GM20431 (cell line): ENCODE results near the gene ASTN1.
"Not testable (repeated sequence)": the region's sequence is repeated elsewhere in the genome, so short reads cannot be mapped to it uniquely, and the experiment has no call there.

Experiments
- in situ Hi-C: fragments of 300-500 bp; cut with MseI, MboI; formaldehyde crosslinking; loops from one replicate; pipeline ENCODE4 v1.15.0; 2020; ENCODE audit warnings: low sequenced_read_pairs; ENCODE audit not compliant: unreplicated experiment

Gene ASTN1

GRCh38 chr1:177122461-177123251, 41.9 kb downstream of the ASTN1 start:
- in situ Hi-C loops = no loop called here

- in situ Hi-C loops = no loop called here
These were observed 45.2 kb downstream of the ASTN1 start for GRCh38 chr1:177119311-177119710.

GRCh38 chr1:177118901-177119300, 45.6 kb downstream of the ASTN1 start:
- in situ Hi-C loops = no loop called here

GRCh38 chr1:177116941-177117340, 47.6 kb downstream of the ASTN1 start:
- in situ Hi-C loops = no loop called here

- in situ Hi-C loops = no loop called here
These were observed 57.7 kb downstream of the ASTN1 start for GRCh38 chr1:177106614-177107365.

GRCh38 chr1:177106196-177106595, 58.3 kb downstream of the ASTN1 start:
- in situ Hi-C loops = no loop called here

GRCh38 chr1:177103005-177103852, 61.3 kb downstream of the ASTN1 start:
- in situ Hi-C loops = no loop called here

- in situ Hi-C loops = no loop called here
These were observed 72.5 kb downstream of the ASTN1 start for GRCh38 chr1:177092001-177092400.

GRCh38 chr1:177091040-177091439, 73.5 kb downstream of the ASTN1 start:
- in situ Hi-C loops = no loop called here

- in situ Hi-C loops = no loop called here
These were observed 75.5 kb downstream of the ASTN1 start for GRCh38 chr1:177088966-177089365.

GRCh38 chr1:177082855-177083693, 81.4 kb downstream of the ASTN1 start:
- in situ Hi-C loops = no loop called here

- in situ Hi-C loops = no loop called here
These were observed 83.9 kb downstream of the ASTN1 start for GRCh38 chr1:177080564-177080963.

- in situ Hi-C loops = no loop called here
These were observed 86.6 kb downstream of the ASTN1 start for GRCh38 chr1:177077734-177078499.

- in situ Hi-C loops = no loop called here
These were observed 87.5 kb downstream of the ASTN1 start for GRCh38 chr1:177077006-177077405.

GRCh38 chr1:177074811-177075210, 89.7 kb downstream of the ASTN1 start:
- in situ Hi-C loops = not testable (repeated sequence)

GRCh38 chr1:177069490-177069889, 95.0 kb downstream of the ASTN1 start:
- in situ Hi-C loops = no loop called here

- in situ Hi-C loops = no loop called here
These were observed 96.6 kb downstream of the ASTN1 start for GRCh38 chr1:177067752-177068410.

GRCh38 chr1:177065430-177065829, 99.1 kb downstream of the ASTN1 start:
- in situ Hi-C loops = no loop called here
